Peyer's patch (tissue), 4 donors: ENCODE measurements around the gene LIMS2. TPM values are rescaled to one million over a fixed set of nuclear protein-coding genes. Genes with fewer than 3 reads are reported as not detected.

Experiments
- DNase-seq, 3 donors: peaks; one replicate each; pipeline ENCODE4 v3.0.0-alpha.2; 2017 to 2019
- H3K27ac ChIP-seq, 4 donors: fragments of 200-600 bp; sonication (generic); one replicate each; pipeline ENCODE4 v1.5.1; 2016 to 2019
- H3K27me3 ChIP-seq, 2 donors: fragments of 200-600 bp; sonication (generic); one replicate each; pipeline ENCODE4 v1.5.1; 2019
- H3K36me3 ChIP-seq, 3 donors: fragments of 200-600 bp; sonication (generic); one replicate each; pipeline ENCODE4 v1.5.1; 2016 to 2019
- H3K4me1 ChIP-seq, 4 donors: fragments of 200-600 bp; sonication (generic); one replicate each; pipeline ENCODE4 v1.5.1; 2016 to 2019
- H3K4me3 ChIP-seq, 4 donors: fragments of 200-600 bp; sonication (generic); 1 replicate in 3 of 4; 2 replicates in 1 of 4; pipeline ENCODE4 v1.5.1; 2016 to 2019; ENCODE audit warnings: mild to moderate bottlenecking in 1 of 4
- H3K9me3 ChIP-seq, 4 donors: fragments of 200-600 bp; sonication (generic); one replicate each; pipeline ENCODE4 v1.5.1; 2016 to 2019; ENCODE audit warnings: mild to moderate bottlenecking in 1 of 4
- CTCF ChIP-seq, 6 experiments: fragments of 450-650 bp in 4 of 6; fragments of 200-600 bp in 2 of 6; sonication (generic) in 1 of 6; IDR thresholded peaks; one replicate each; pipeline ENCODE4 v1.5.1; 2017 to 2019; ENCODE audit warnings: antibody characterized with exemption in 6 of 6, mild to moderate bottlenecking in 3 of 6, moderate library complexity in 1 of 6
- POLR2A ChIP-seq, 2 donors: fragments of 450-650 bp; IDR thresholded peaks; one replicate each; pipeline ENCODE4 v1.5.1; 2017; ENCODE audit warnings: antibody characterized with exemption in 2 of 2, mild to moderate bottlenecking in 2 of 2, moderate library complexity in 2 of 2
- total RNA-seq, 4 donors: library from RNA; depleted of rRNA; stranded (reverse); fragments of >200 nt; gene quantifications; one replicate each; pipeline ENCODE4 v1.1.0, GENCODE V29; 2016

LIMS2 gene
- total RNA-seq, 4 donors from 2014 or later: 7.7 to 95.7 (median 21.9) TPM

- H3K36me3 ChIP-seq: peaks cover 0 to 60% (median 0%) of the 10 kb centered on the region in 3 donors
- no peaks in the 10 kb centered on the region for H3K27me3 ChIP-seq
- H3K27ac ChIP-seq: no peak overlapping the region
- H3K9me3 ChIP-seq: no peaks in the 10 kb centered on the region
- H3K4me1 ChIP-seq: peaks cover 0 to 12% (median 2%) of the 10 kb centered on the region in 4 donors
- H3K4me3 ChIP-seq: no peak overlapping the region
- DNase-seq: peak in 2 of 3 donors; percentile 14 to 32
- TF ChIP-seq CTCF (IDR thresholded peaks at IDR 0.05) (no peak), POLR2A (IDR thresholded peaks at IDR 0.05) (no peak)
These were observed 56.7 kb downstream of the LIMS2 start for GRCh38 chr2:127618551-127619202.

DNA sequence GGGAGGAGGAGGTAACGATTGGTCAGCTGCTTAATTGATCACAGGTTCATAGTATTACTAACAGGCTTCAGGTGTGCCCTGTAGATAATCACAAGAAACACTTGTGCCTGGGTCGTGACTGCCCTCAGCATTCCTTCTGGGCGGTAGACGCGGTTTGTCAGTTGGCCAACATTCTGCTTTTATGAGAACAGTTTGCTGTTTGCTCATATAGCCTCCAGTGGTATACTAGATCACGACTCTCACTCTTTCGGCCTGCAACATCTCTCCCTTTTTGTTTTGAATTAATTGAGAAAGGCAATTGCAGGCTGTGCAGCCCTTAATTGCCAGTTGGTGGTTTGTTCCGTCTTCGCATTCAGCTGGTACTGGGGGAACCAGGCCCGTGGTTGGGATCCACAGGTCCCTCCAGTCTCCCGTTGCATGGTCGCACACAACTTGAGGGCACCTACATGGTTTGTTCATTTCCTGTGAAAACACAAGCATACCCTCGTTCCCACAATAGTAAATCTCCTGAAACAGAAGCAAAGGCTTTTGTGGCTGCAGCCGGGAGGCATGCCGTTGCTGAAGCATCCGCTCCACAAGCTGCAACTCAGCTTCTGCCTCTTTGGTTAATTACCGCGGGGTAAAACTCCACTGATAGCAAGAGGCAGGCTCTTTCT, 59.7 kb downstream of the LIMS2 start:
- Histone ChIP-seq H3K4me1 (peaks cover 0 to 9% (median 0%) of the 10 kb centered on the region in 4 donors), H3K4me3 (no peak overlapping the region), H3K27me3 (no peaks in the 10 kb centered on the region), H3K36me3 (peaks cover 0 to 55% (median 0%) of the 10 kb centered on the region in 3 donors), H3K27ac (no peak overlapping the region), H3K9me3 (peaks cover 0 to 1% (median 0%) of the 10 kb centered on the region in 4 donors)
- DNase-seq: peak in 2 of 3 donors; percentile 12 to 29
- TF ChIP-seq CTCF (IDR thresholded peaks at IDR 0.05) (no peak), POLR2A (IDR thresholded peaks at IDR 0.05) (no peak)

- DNase-seq: no peak
- TF ChIP-seq CTCF (IDR thresholded peaks at IDR 0.05) (no peak), POLR2A (IDR thresholded peaks at IDR 0.05) (no peak)
- Histone ChIP-seq H3K27me3 (no peaks in the 10 kb centered on the region), H3K27ac (no peak overlapping the region), H3K4me1 (peaks cover 0 to 4% (median 0%) of the 10 kb centered on the region in 4 donors), H3K9me3 (peaks cover 0 to 3% (median 0%) of the 10 kb centered on the region in 4 donors), H3K36me3 (peaks cover 0 to 54% (median 0%) of the 10 kb centered on the region in 3 donors), H3K4me3 (no peak overlapping the region)
These were observed 60.6 kb downstream of the LIMS2 start for GRCh38 chr2:127614731-127615130.

DNA sequence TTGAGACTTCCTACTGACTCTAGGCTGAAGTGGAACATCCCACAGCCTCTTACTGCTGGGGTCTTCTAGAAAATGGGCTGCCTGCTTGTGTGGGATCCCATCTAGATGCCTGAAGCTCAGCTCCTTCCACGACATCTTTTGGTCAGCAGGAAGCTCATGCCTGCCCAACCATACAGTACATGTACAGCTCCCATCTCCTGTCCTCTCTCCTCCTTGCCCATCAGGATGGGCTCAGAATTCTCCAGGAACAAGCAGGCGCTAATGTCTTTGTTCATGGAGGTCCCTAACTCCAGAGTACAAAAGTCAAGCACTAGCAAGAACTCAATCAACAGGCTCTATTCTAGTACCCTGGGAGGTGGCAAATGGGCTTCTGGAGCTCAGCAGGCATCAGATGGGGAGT, 61.1 kb downstream of the LIMS2 start:
- no peak for DNase-seq

More for the DNA sequence above, 61.1 kb downstream of the LIMS2 start:
- H3K27ac ChIP-seq: no peak overlapping the region
- H3K9me3 ChIP-seq: peaks cover 0 to 3% (median 0%) of the 10 kb centered on the region in 4 donors
- H3K4me1 ChIP-seq: no peaks in the 10 kb centered on the region
- no peaks in the 10 kb centered on the region for H3K27me3 ChIP-seq
- H3K4me3 ChIP-seq: no peak overlapping the region
- TF ChIP-seq CTCF (IDR thresholded peaks at IDR 0.05) (no peak), POLR2A (IDR thresholded peaks at IDR 0.05) (no peak)
- peaks cover 0 to 57% (median 0%) of the 10 kb centered on the region in 3 donors for H3K36me3 ChIP-seq
